Keratinocyte (primary cell): Measurements from ENCODE around the gene TOR1AIP2. TPM values are rescaled to one million over a fixed set of nuclear protein-coding genes. Genes with fewer than 3 reads are reported as not detected.

Experiments
- DNase-seq: peaks from one replicate; pipeline ENCODE4 v3.0.0-alpha.2; 2011; ENCODE audit warnings: low read depth, missing footprints, low spot score
- FAIRE-seq: peaks from 2 replicates; lab custom pipeline; 2011; peaks lifted over from hg19 to GRCh38; lab: Jason Lieb, UNC
- H2AFZ ChIP-seq: 2 replicates; pipeline ENCODE4 v1.6.0; 2012; ENCODE audit warnings: low read length, control low read depth, inconsistent platforms; ENCODE audit not compliant: control insufficient read depth
- H3K27ac ChIP-seq: 2 replicates; pipeline ENCODE4 v1.5.1; 2011; ENCODE audit warnings: low read length; ENCODE audit not compliant: control insufficient read depth, insufficient read depth
- H3K27me3 ChIP-seq: 3 replicates; pipeline ENCODE4 v1.6.0; 2011; ENCODE audit warnings: low read length; ENCODE audit not compliant: control insufficient read depth, insufficient read depth; ENCODE audit errors: extremely low read depth
- H3K36me3 ChIP-seq, 2 experiments: 2 replicates in 1 of 2; 3 replicates in 1 of 2; pipeline ENCODE4 v1.5.1; 2011; ENCODE audit warnings: low read length in 2 of 2, mild to moderate bottlenecking in 1 of 2; ENCODE audit not compliant: control insufficient read depth in 2 of 2, insufficient read depth in 2 of 2; ENCODE audit errors: extremely low read depth in 1 of 2
- H3K4me1 ChIP-seq: 3 replicates; pipeline ENCODE4 v1.5.1; 2011; ENCODE audit warnings: low read length; ENCODE audit not compliant: control insufficient read depth, insufficient read depth; ENCODE audit errors: extremely low read depth
- H3K4me2 ChIP-seq: 3 replicates; pipeline ENCODE4 v1.6.0; 2011; ENCODE audit warnings: low read depth, low read length; ENCODE audit not compliant: control insufficient read depth, insufficient read depth; ENCODE audit errors: extremely low read depth
- H3K4me3 ChIP-seq, 3 experiments: fragments of 200-600 bp in 1 of 3; sonication (generic) in 1 of 3; 2 replicates in 2 of 3; 3 replicates in 1 of 3; pipeline ENCODE4 v1.5.1; 2011 to 2016; ENCODE audit warnings: low read length in 3 of 3, mild to moderate bottlenecking in 3 of 3, control low read depth in 2 of 3, inconsistent platforms in 1 of 3, low read depth in 1 of 3, mixed read lengths in 1 of 3, mixed run types in 1 of 3, moderate library complexity in 1 of 3; ENCODE audit not compliant: control insufficient read depth in 2 of 3, insufficient read depth in 2 of 3; ENCODE audit errors: extremely low read depth in 1 of 3
- H3K79me2 ChIP-seq: 2 replicates; pipeline ENCODE4 v1.6.0; 2012; ENCODE audit warnings: low read length; ENCODE audit not compliant: control insufficient read depth, insufficient read depth
- H3K9ac ChIP-seq: 3 replicates; pipeline ENCODE4 v1.6.0; 2011; ENCODE audit warnings: low read length; ENCODE audit not compliant: control insufficient read depth, insufficient read depth; ENCODE audit errors: extremely low read depth
- H3K9me1 ChIP-seq: 3 replicates; pipeline ENCODE4 v1.6.0; 2011; ENCODE audit warnings: low read length; ENCODE audit not compliant: control insufficient read depth, insufficient read depth; ENCODE audit errors: extremely low read depth
- H3K9me3 ChIP-seq: 2 replicates; pipeline ENCODE4 v1.5.1; 2012; ENCODE audit warnings: low read depth, low read length; ENCODE audit not compliant: control insufficient read depth
- H4K20me1 ChIP-seq: 3 replicates; pipeline ENCODE4 v1.6.0; 2011; ENCODE audit warnings: low read length; ENCODE audit not compliant: control insufficient read depth, insufficient read depth; ENCODE audit errors: extremely low read depth
- CTCF ChIP-seq, 3 experiments: IDR thresholded peaks in 1 of 3; conservative IDR thresholded peaks in 1 of 3; optimal IDR thresholded peaks in 1 of 3; 2 replicates in 2 of 3; 3 replicates in 1 of 3; pipeline versions ENCODE3 to v1.5.1; 2011; ENCODE audit warnings: low read length in 3 of 3, mild to moderate bottlenecking in 3 of 3, moderate library complexity in 2 of 3, control low read depth in 1 of 3, inconsistent platforms in 1 of 3; ENCODE audit not compliant: insufficient read depth in 2 of 3; ENCODE audit errors: extremely low read depth in 1 of 3
- EZH2 ChIP-seq: IDR thresholded peaks from one replicate; pipeline ENCODE4 v1.6.1; 2012; ENCODE audit warnings: inconsistent platforms, mild to moderate bottlenecking, low read length, moderate library complexity
- dilution Hi-C: fragments of 300-500 bp; cut with MboI; formaldehyde crosslinking; loops from one replicate; pipeline ENCODE4 v1.7.0; 2020; ENCODE audit warnings: low sequenced_read_pairs; ENCODE audit not compliant: extremely low pct_ligation_motif_present
- polyA plus RNA-seq, 5 experiments: library from polyadenylated mRNA; depleted of rRNA in 3 of 5; stranded (reverse) in 3 of 5; stranded (forward) in 1 of 5; unstranded in 1 of 5; fragments of >200 nt; gene quantifications; 1 replicate in 1 of 5; 2 replicates in 3 of 5; 3 replicates in 1 of 5; pipeline versions ENCODE4 v1.2.1 to v1.2.3, GENCODE V29; 2011 to 2012; ENCODE audit warnings: missing spikeins in 2 of 5, low read depth in 1 of 5, low replicate concordance in 1 of 5

The TOR1AIP2 gene
- polyA plus RNA-seq, 1 donor (not counting 4 experiments of a cell fraction or from before 2014, with no cell fraction given): 49.9 TPM

- Histone ChIP-seq H3K9ac (no peak overlapping the region), H3K36me3 (peaks cover 1 to 3% of the 10 kb centered on the region in 2 experiments), H3K9me3 (no peaks in the 10 kb centered on the region), H3K4me3 (no peak overlapping the region), H3K27me3 (no peaks in the 10 kb centered on the region), H3K4me2 (no peak overlapping the region), H4K20me1 (no peaks in the 10 kb centered on the region), H3K4me1 (peaks cover 11% of the 10 kb centered on the region), H3K27ac (no peak overlapping the region), H2AFZ (no peak overlapping the region), H3K79me2 (no peaks in the 10 kb centered on the region), H3K9me1 (no peaks in the 10 kb centered on the region)
- FAIRE-seq (no peak), DNase-seq (no peak)
- dilution Hi-C loops: no loop called here
- TF ChIP-seq CTCF (optimal IDR thresholded peaks at IDR 0.05 in 1 of 3, IDR thresholded peaks at IDR 0.05 in 1 of 3, conservative IDR thresholded peaks at IDR 0.05 in 1 of 3; ENCODE audit: extremely low read depth in 1 of 3, insufficient read depth in 2 of 3, low read length in 3 of 3) (no peak), EZH2 (no peak)
These were observed 46.7 kb upstream of the TOR1AIP2 start for GRCh38 chr1:179924268-179924667.

DNA sequence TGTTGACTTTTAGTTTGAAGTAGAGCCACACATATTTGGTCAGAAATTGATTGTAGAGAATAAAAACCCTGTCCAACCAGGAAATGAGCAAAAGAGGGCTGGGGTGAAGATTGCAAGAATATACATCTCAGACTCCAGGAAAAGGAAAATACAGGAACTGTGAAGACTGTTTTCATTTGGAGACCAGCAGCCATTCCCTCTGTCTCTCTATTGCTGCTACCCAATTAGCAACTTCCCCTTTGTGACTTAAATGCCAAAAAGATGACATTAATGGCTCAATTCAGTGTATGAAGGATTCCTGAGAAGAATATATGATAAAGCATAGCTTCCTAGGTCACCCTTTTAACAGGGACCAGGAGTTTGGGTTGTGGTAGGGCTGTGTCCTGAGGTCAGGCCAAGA, 45.4 kb upstream of the TOR1AIP2 start:
- no peak overlapping the region for H3K9ac ChIP-seq
- FAIRE-seq: no peak
- H2AFZ ChIP-seq: no peak overlapping the region
- no peak overlapping the region for H3K4me3 ChIP-seq
- dilution Hi-C loops: no loop called here
- no peak for TF ChIP-seq CTCF (optimal IDR thresholded peaks at IDR 0.05 in 1 of 3, IDR thresholded peaks at IDR 0.05 in 1 of 3, conservative IDR thresholded peaks at IDR 0.05 in 1 of 3; ENCODE audit: extremely low read depth in 1 of 3, insufficient read depth in 2 of 3, low read length in 3 of 3)
- no peak for TF ChIP-seq EZH2
- H3K4me2 ChIP-seq: no peak overlapping the region
- H3K27ac ChIP-seq: no peak overlapping the region
- peaks cover 2 to 7% of the 10 kb centered on the region in 2 experiments for H3K36me3 ChIP-seq
- H3K79me2 ChIP-seq: no peaks in the 10 kb centered on the region
- peaks cover 11% of the 10 kb centered on the region for H3K4me1 ChIP-seq
- H3K27me3 ChIP-seq: no peaks in the 10 kb centered on the region
- no peaks in the 10 kb centered on the region for H3K9me1 ChIP-seq
- H3K9me3 ChIP-seq: no peaks in the 10 kb centered on the region
- no peak for DNase-seq
- no peaks in the 10 kb centered on the region for H4K20me1 ChIP-seq
